Right atrium auricular region (tissue), 2 donors: ENCODE results near the gene SLC25A12. TPM values are rescaled to one million over a fixed set of nuclear protein-coding genes. Genes with fewer than 3 reads are reported as not detected.

ENCODE experiments used
- DNase-seq: peaks from one replicate; pipeline ENCODE4 v3.0.0-alpha.2; 2019; ENCODE audit warnings: low spot score
- H3K27ac ChIP-seq, 2 donors: fragments of 200-600 bp; sonication (generic); 1 replicate in 1 of 2; 2 replicates in 1 of 2; pipeline ENCODE4 v1.5.1; 2016 to 2019
- H3K27me3 ChIP-seq, 2 donors: fragments of 200-600 bp; sonication (generic); one replicate each; pipeline versions ENCODE4 v1.5.1 to v1.6.0; 2017 to 2019
- H3K36me3 ChIP-seq: fragments of 200-600 bp; sonication (generic); one replicate; pipeline ENCODE4 v1.5.1; 2016
- H3K4me1 ChIP-seq, 2 donors: fragments of 200-600 bp; sonication (generic); one replicate each; pipeline versions ENCODE4 v1.5.1 to v1.6.0; 2017 to 2019
- H3K4me3 ChIP-seq, 2 donors: fragments of 200-600 bp; sonication (generic); 1 replicate in 1 of 2; 2 replicates in 1 of 2; pipeline ENCODE4 v1.5.1; 2017 to 2019; ENCODE audit warnings: mild to moderate bottlenecking in 1 of 2, moderate library complexity in 1 of 2
- H3K9me3 ChIP-seq, 2 donors: fragments of 200-600 bp; sonication (generic); one replicate each; pipeline ENCODE4 v1.5.1; 2019
- CTCF ChIP-seq, 2 donors: fragments of 200-600 bp; sonication (generic); IDR thresholded peaks; one replicate each; pipeline ENCODE4 v1.5.1; 2019; ENCODE audit warnings: antibody characterized with exemption in 2 of 2
- total RNA-seq, 2 donors: library from RNA; depleted of rRNA; stranded (reverse); fragments of >200 nt; gene quantifications; one replicate each; pipeline ENCODE4 v1.1.0, GENCODE V29; 2016

SLC25A12 gene
- total RNA-seq, 2 donors from 2014 or later: 75.0 to 106 TPM

DNA sequence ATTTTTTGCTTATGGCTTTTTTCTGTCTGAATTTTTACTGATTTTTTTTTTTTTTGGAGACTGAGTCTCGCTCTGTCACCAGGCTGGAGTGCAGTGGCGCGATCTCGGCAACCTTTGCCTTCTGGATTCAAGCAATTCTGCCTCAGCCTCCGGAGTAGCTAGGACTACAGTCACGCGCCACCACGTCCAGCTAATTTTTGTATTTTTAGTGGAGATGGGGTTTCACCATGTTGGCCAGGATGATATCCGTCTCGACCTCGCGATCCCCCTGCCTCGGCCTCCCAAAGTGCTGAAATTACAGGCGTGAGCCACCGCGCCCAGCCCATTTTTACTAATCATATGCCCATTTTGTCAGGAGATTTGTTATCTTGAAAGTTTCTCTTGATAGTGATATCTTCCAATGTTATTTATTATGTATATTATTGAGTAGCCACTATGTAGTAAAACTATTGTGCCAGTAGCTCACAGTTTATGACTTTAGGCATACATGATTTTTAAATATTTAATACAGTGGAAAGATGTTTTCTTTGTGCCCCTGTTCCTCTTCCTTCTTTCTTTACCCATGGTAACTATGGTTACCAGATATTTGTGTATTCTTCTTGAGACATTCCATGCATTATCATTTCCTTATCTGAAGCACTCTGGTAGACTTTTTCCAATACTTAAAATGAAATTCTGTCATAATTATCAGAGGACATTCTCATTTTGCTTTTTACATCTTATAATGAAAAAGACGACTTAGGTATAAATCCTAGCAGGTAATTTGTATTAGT lies 30.3 kb upstream of the SLC25A12 start:
- Histone ChIP-seq H3K27me3 (no peaks in the 10 kb centered on the region), H3K9me3 (no peaks in the 10 kb centered on the region), H3K36me3 (no peaks in the 10 kb centered on the region), H3K4me1 (peaks cover 0 to 18% of the 10 kb centered on the region in 2 donors), H3K27ac (no peak overlapping the region), H3K4me3 (no peak overlapping the region)
- TF ChIP-seq CTCF (IDR thresholded peaks at IDR 0.05): no peak
- DNase-seq: no peak

- Histone ChIP-seq H3K4me1 (peaks cover 0 to 18% of the 10 kb centered on the region in 2 donors), H3K9me3 (no peaks in the 10 kb centered on the region), H3K27ac (peak overlapping the region; percentile 90 to 91), H3K36me3 (no peaks in the 10 kb centered on the region), H3K27me3 (no peaks in the 10 kb centered on the region), H3K4me3 (peak overlapping the region; percentile 74 to 95)
- DNase-seq: no peak
- no peak for TF ChIP-seq CTCF (IDR thresholded peaks at IDR 0.05)
Measured at GRCh38 chr2:171923206-171923605, 29.2 kb upstream of the SLC25A12 start.

- DNase-seq: peak; percentile 98
- Histone ChIP-seq H3K4me1 (peaks cover 0 to 18% of the 10 kb centered on the region in 2 donors), H3K9me3 (no peaks in the 10 kb centered on the region), H3K27me3 (no peaks in the 10 kb centered on the region), H3K27ac (peak within 1 kb of the TSS; percentile 90 to 91), H3K36me3 (no peaks in the 10 kb centered on the region), H3K4me3 (peak within 1 kb of the TSS; percentile 74 to 95)
- no peak for TF ChIP-seq CTCF (IDR thresholded peaks at IDR 0.05)
Measured at GRCh38 chr2:171922230-171923022, 28.4 kb upstream of the SLC25A12 start, which contains the start of gene HAT1. TSS of gene HAT1 (plus strand) at chr2:171922461. CDS start at chr2:171922501, 40 bp downstream.

DNA sequence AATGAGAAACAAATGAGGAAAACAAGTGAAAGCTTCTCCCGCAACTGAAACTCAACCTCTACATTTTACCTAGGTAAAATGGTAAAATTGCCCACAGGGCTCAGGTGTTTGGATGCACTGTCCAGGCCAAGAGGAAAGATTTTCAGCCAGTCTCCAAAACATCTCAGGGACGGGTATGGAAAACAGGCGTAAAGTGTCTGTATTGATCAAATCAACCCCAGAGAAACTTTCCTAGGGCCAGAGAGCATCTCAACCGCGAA lies 27.9 kb upstream of the SLC25A12 start:
- DNase-seq: no peak
- no peak for TF ChIP-seq CTCF (IDR thresholded peaks at IDR 0.05)
- Histone ChIP-seq H3K36me3 (no peaks in the 10 kb centered on the region), H3K27me3 (no peaks in the 10 kb centered on the region), H3K4me1 (peaks cover 0 to 18% of the 10 kb centered on the region in 2 donors), H3K9me3 (no peaks in the 10 kb centered on the region), H3K4me3 (peak overlapping the region; percentile 74 to 95), H3K27ac (peak overlapping the region; percentile 90 to 91)

DNA sequence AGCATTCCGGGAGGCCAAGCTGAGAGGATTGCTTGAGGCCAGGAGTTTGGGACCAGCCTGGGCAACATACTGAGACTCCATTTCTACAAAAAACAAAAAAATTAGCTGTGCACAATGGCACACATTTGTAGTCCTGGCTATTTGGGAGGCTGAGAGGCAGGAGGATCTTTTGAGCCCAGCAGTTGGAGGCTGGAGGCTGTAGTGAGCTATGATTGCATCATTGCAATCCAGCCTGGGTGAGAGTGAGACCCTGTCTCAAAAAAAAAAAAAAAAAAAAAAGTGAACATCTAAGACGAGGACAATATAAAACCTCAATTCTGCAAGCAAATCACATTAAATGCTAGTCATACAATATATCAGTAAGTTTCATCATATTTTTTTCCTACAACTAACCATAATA lies 25.4 kb upstream of the SLC25A12 start:
- Histone ChIP-seq H3K4me3 (no peak overlapping the region), H3K4me1 (peaks cover 0 to 18% of the 10 kb centered on the region in 2 donors), H3K27me3 (no peaks in the 10 kb centered on the region), H3K27ac (no peak overlapping the region), H3K9me3 (no peaks in the 10 kb centered on the region), H3K36me3 (no peaks in the 10 kb centered on the region)
- TF ChIP-seq CTCF (IDR thresholded peaks at IDR 0.05): no peak
- no peak for DNase-seq
